Measurements from ENCODE around the gene MBD3. TPM values are rescaled to one million over a fixed set of nuclear protein-coding genes. Genes with fewer than 3 reads are reported as not detected.

Gene MBD3
- total RNA-seq, 1 experiment from 2014 or later = 191 TPM

Other genes starting within 250 kb of the MBD3 start
- gene NDUFS7, start 209.0 kb downstream of the MBD3 start, total RNA-seq (2014; rRNA removed) = 99.3 and 139 TPM in 2 replicates
- gene GAMT, start 191.3 kb downstream of the MBD3 start, total RNA-seq (2014; rRNA removed) = 100 and 110 TPM in 2 replicates
- gene DAZAP1, start 185.3 kb downstream of the MBD3 start, total RNA-seq (2014; rRNA removed) = 74.4 and 82.1 TPM in 2 replicates
- 2,358 and 3,266 TPM in 2 replicates for gene RPS15, start 154.5 kb downstream of the MBD3 start, total RNA-seq (2014; rRNA removed)
- gene APC2, start 142.7 kb downstream of the MBD3 start, total RNA-seq (2014; rRNA removed) = 0.11 and 0.64 TPM in 2 replicates
- 49.5 and 61.2 TPM in 2 replicates for gene C19orf25, start 113.7 kb downstream of the MBD3 start, total RNA-seq (2014; rRNA removed)
- 3.3 and 5.4 TPM in 2 replicates for gene PCSK4, start 102.5 kb downstream of the MBD3 start, total RNA-seq (2014; rRNA removed)
- gene REEP6, start 101.7 kb downstream of the MBD3 start, total RNA-seq (2014; rRNA removed) = 1.5 and 2.1 TPM in 2 replicates
- 0.75 and 3.1 TPM in 2 replicates for gene ADAMTSL5, start 79.8 kb downstream of the MBD3 start, total RNA-seq (2014; rRNA removed)
- not detected in 2 replicates for gene PLK5, start 68.8 kb downstream of the MBD3 start, total RNA-seq (2014; rRNA removed)
- 67.7 and 81.8 TPM in 2 replicates for gene MEX3D, start 24.5 kb downstream of the MBD3 start, total RNA-seq (2014; rRNA removed)
- 59.9 and 60.0 TPM in 2 replicates for gene UQCR11, start 12.6 kb upstream of the MBD3 start, total RNA-seq (2014; rRNA removed)
- gene TCF3, start 59.8 kb upstream of the MBD3 start, total RNA-seq (2014; rRNA removed) = 150 and 183 TPM in 2 replicates
- gene ONECUT3, start 160.6 kb upstream of the MBD3 start, total RNA-seq (2014; rRNA removed) = 0.06 TPM in 1 of 2 replicates, not detected in the other
- 4.9 and 6.5 TPM in 2 replicates for gene ATP8B3, start 219.4 kb upstream of the MBD3 start, total RNA-seq (2014; rRNA removed)

Measured in LHCN-M2 (cell line).